MM.1S (cell line): ENCODE data around the gene CCBE1.

ENCODE experiments used
- DNase-seq: peaks from one replicate; pipeline ENCODE4 v3.0.0-alpha.2; 2015
- H2AFZ ChIP-seq: fragments of 300-600 bp; sonication (generic); 2 replicates; pipeline ENCODE4 v1.6.0; 2016; ENCODE audit warnings: antibody characterized with exemption, low read length
- H3F3A ChIP-seq: fragments of 300-600 bp; sonication (generic); 2 replicates; pipeline ENCODE4 v1.6.1; 2016; ENCODE audit warnings: mild to moderate bottlenecking, antibody characterized with exemption, low read length, moderate library complexity, mixed read lengths; ENCODE audit not compliant: insufficient read depth
- H3K27ac ChIP-seq: fragments of 300-600 bp; sonication (generic); 2 replicates; pipeline ENCODE4 v1.5.1; 2016; ENCODE audit warnings: mild to moderate bottlenecking, low read length
- H3K27me3 ChIP-seq: fragments of 300-600 bp; sonication (generic); replicated peaks from 2 replicates; pipeline ENCODE4 v1.6.0; 2016; ENCODE audit warnings: low read length; ENCODE audit not compliant: insufficient read depth
- H3K36me3 ChIP-seq: fragments of 300-600 bp; sonication (generic); replicated peaks from 2 replicates; pipeline ENCODE4 v1.6.1; 2016; ENCODE audit warnings: mild to moderate bottlenecking, low read length, mixed read lengths; ENCODE audit not compliant: insufficient read depth
- H3K4me1 ChIP-seq: fragments of 300-600 bp; sonication (generic); 2 replicates; pipeline ENCODE4 v1.6.1; 2016; ENCODE audit warnings: low read length, mixed read lengths
- H3K4me2 ChIP-seq: fragments of 300-600 bp; sonication (generic); 2 replicates; pipeline ENCODE4 v1.6.0; 2016; ENCODE audit warnings: low read depth, low read length
- H3K4me3 ChIP-seq: fragments of 300-600 bp; sonication (generic); 2 replicates; pipeline ENCODE4 v1.5.1; 2016; ENCODE audit warnings: low read length, mixed read lengths
- H3K79me2 ChIP-seq: fragments of 300-600 bp; sonication (generic); 2 replicates; pipeline ENCODE4 v1.6.1; 2016; ENCODE audit warnings: mixed run types, low read length, mixed read lengths
- H3K9ac ChIP-seq: fragments of 300-600 bp; sonication (generic); 2 replicates; pipeline ENCODE4 v1.6.1; 2016; ENCODE audit warnings: low read length, mixed read lengths
- H3K9me2 ChIP-seq: fragments of 300-600 bp; sonication (generic); replicated peaks from 2 replicates; pipeline ENCODE4 v1.6.1; 2016; ENCODE audit warnings: mild to moderate bottlenecking, low read length, mixed read lengths; ENCODE audit not compliant: insufficient read depth
- H3K9me3 ChIP-seq: fragments of 300-600 bp; sonication (generic); replicated peaks from 2 replicates; pipeline ENCODE4 v1.6.1; 2016; ENCODE audit warnings: mild to moderate bottlenecking, low read length, mixed read lengths; ENCODE audit not compliant: insufficient read depth
- H4K20me1 ChIP-seq: fragments of 300-600 bp; sonication (generic); 2 replicates; pipeline ENCODE4 v1.6.1; 2016; ENCODE audit warnings: mild to moderate bottlenecking, low read length, moderate library complexity, mixed read lengths; ENCODE audit not compliant: insufficient read depth
- CTCF ChIP-seq: fragments of 300-600 bp; sonication (generic); IDR thresholded peaks from 2 replicates; pipeline ENCODE4 v1.5.1; 2016; ENCODE audit warnings: antibody characterized with exemption, low read length, mixed read lengths
- EZH2 ChIP-seq: fragments of 300-600 bp; sonication (generic); optimal IDR thresholded peaks from 2 replicates; pipeline ENCODE3; 2017; ENCODE audit warnings: low read depth, mild to moderate bottlenecking, antibody characterized with exemption, low read length, mixed read lengths
- EZH2phosphoT487 ChIP-seq: fragments of 300-600 bp; sonication (generic); IDR thresholded peaks from 2 replicates; pipeline ENCODE4 v1.6.1; 2018; ENCODE audit warnings: antibody characterized with exemption, low read length

CCBE1 gene

GRCh38 chr18:59633317-59633716, 63.9 kb downstream of the CCBE1 start:
- TF ChIP-seq CTCF (no peak), EZH2phosphoT487 (no peak), EZH2 (no peak)
- H4K20me1 ChIP-seq: no peaks in the 10 kb centered on the region
- H3K27me3 ChIP-seq: no peaks in the 10 kb centered on the region
- H3K9ac ChIP-seq: no peak overlapping the region
- H3K79me2 ChIP-seq: no peaks in the 10 kb centered on the region
- H3K27ac ChIP-seq: no peak overlapping the region
- no peak for DNase-seq
- H2AFZ ChIP-seq: no peak overlapping the region
- H3K4me2 ChIP-seq: no peak overlapping the region
- no peaks in the 10 kb centered on the region for H3K9me2 ChIP-seq
- H3K4me1 ChIP-seq: no peaks in the 10 kb centered on the region
- H3K36me3 ChIP-seq: no peaks in the 10 kb centered on the region
- no peaks in the 10 kb centered on the region for H3K9me3 ChIP-seq
- no peak overlapping the region for H3K4me3 ChIP-seq
- no peaks in the 10 kb centered on the region for H3F3A ChIP-seq

- no peak for DNase-seq
- no peaks in the 10 kb centered on the region for H3K9me2 ChIP-seq
Measured at GRCh38 chr18:59631583-59632181, 65.5 kb downstream of the CCBE1 start.

GRCh38 chr18:59629894-59630293, 67.3 kb downstream of the CCBE1 start:
- no peaks in the 10 kb centered on the region for H3K9me2 ChIP-seq
- no peak overlapping the region for H2AFZ ChIP-seq
- H3F3A ChIP-seq: no peaks in the 10 kb centered on the region
- no peak overlapping the region for H3K9ac ChIP-seq
- no peak overlapping the region for H3K4me3 ChIP-seq
- no peak overlapping the region for H3K4me2 ChIP-seq
- no peaks in the 10 kb centered on the region for H3K4me1 ChIP-seq
- H3K27me3 ChIP-seq: no peaks in the 10 kb centered on the region
- no peaks in the 10 kb centered on the region for H3K9me3 ChIP-seq
- H4K20me1 ChIP-seq: no peaks in the 10 kb centered on the region
- no peaks in the 10 kb centered on the region for H3K36me3 ChIP-seq
- H3K79me2 ChIP-seq: no peaks in the 10 kb centered on the region
- no peak for TF ChIP-seq EZH2phosphoT487
- TF ChIP-seq EZH2: no peak
- no peak for TF ChIP-seq CTCF
- H3K27ac ChIP-seq: no peak overlapping the region
- DNase-seq: no peak

More at GRCh38 chr18:59631583-59632181, 65.5 kb downstream of the CCBE1 start:
- H3K9me3 ChIP-seq: no peaks in the 10 kb centered on the region
- H3F3A ChIP-seq: no peaks in the 10 kb centered on the region
- H3K4me2 ChIP-seq: no peak overlapping the region
- H4K20me1 ChIP-seq: no peaks in the 10 kb centered on the region
- no peaks in the 10 kb centered on the region for H3K27me3 ChIP-seq
- no peak overlapping the region for H3K4me3 ChIP-seq
- H3K9ac ChIP-seq: no peak overlapping the region
- peak; percentile 59 for TF ChIP-seq CTCF
- no peak for TF ChIP-seq EZH2phosphoT487
- no peak for TF ChIP-seq EZH2
- H2AFZ ChIP-seq: no peak overlapping the region
- no peaks in the 10 kb centered on the region for H3K79me2 ChIP-seq
- H3K36me3 ChIP-seq: no peaks in the 10 kb centered on the region
- no peak overlapping the region for H3K27ac ChIP-seq
- no peaks in the 10 kb centered on the region for H3K4me1 ChIP-seq
